C4-2B (cell line): ENCODE measurements around the gene MATCAP1.

Experiments
- H3K27ac ChIP-seq: fragments of 450-650 bp; 2 replicates; pipeline ENCODE4 v1.5.1; 2017
- CTCF ChIP-seq: fragments of 450-650 bp; conservative IDR thresholded peaks from 2 replicates; pipeline ENCODE4 v1.5.1; 2017; ENCODE audit warnings: mild to moderate bottlenecking
- ZFX ChIP-seq: fragments of 450-650 bp; IDR thresholded peaks from 2 replicates; pipeline ENCODE4 v1.6.1; 2017

MATCAP1 gene

GRCh38 chr16:67145746-67146145 lies 38.0 kb downstream of the MATCAP1 start:
- no peak overlapping the region for H3K27ac ChIP-seq
- no peak for TF ChIP-seq ZFX
- no peak for TF ChIP-seq CTCF

GRCh38 chr16:67144943-67145342 lies 38.8 kb downstream of the MATCAP1 start:
- H3K27ac ChIP-seq: no peak overlapping the region
- no peak for TF ChIP-seq CTCF
- TF ChIP-seq ZFX: no peak

GRCh38 chr16:67142342-67142741 lies 41.4 kb downstream of the MATCAP1 start:
- TF ChIP-seq ZFX (no peak), CTCF (no peak)
- no peak overlapping the region for H3K27ac ChIP-seq

GRCh38 chr16:67141391-67141790 lies 42.4 kb downstream of the MATCAP1 start:
- TF ChIP-seq CTCF (no peak), ZFX (no peak)
- no peak overlapping the region for H3K27ac ChIP-seq

- no peak for TF ChIP-seq ZFX
- TF ChIP-seq CTCF: no peak
- no peak overlapping the region for H3K27ac ChIP-seq
Observed at GRCh38 chr16:67137605-67138004, 46.2 kb downstream of the MATCAP1 start.

- TF ChIP-seq ZFX (no peak), CTCF (no peak)
- no peak overlapping the region for H3K27ac ChIP-seq
Observed at GRCh38 chr16:67129422-67129821, 54.3 kb downstream of the MATCAP1 start.

- no peak for TF ChIP-seq ZFX
- no peak for TF ChIP-seq CTCF
- no peak overlapping the region for H3K27ac ChIP-seq
Observed at GRCh38 chr16:67128887-67129286, 54.9 kb downstream of the MATCAP1 start.
